HL-60/S4 treated with phorbol 12-myristate 13-acetate at 8.2 ng/mL for 4 days and 3 days (cell line): ENCODE data around the gene PANK4.

ENCODE experiments used
- in situ Hi-C: fragments of 300-500 bp; cut with MboI; formaldehyde crosslinking; loops from 2 replicates; pipeline ENCODE4 v1.15.0; 2022; ENCODE audit warnings: low sequenced_read_pairs

PANK4 gene

GRCh38 chr1:2546515-2547209 lies 20.3 kb upstream of the PANK4 start:
- in situ Hi-C loops = loop anchor here (25.0 kb wide), 1 partner anchor 359 kb away; the partner anchor contains the start of gene FAAP20

- in situ Hi-C loops = loop anchor here (25.0 kb wide), 1 partner anchor 359 kb away; the partner anchor contains the start of gene FAAP20
Measured at GRCh38 chr1:2545754-2546514, 19.5 kb upstream of the PANK4 start.

GRCh38 chr1:2544875-2545640 lies 18.7 kb upstream of the PANK4 start:
- in situ Hi-C loops = loop anchor here (25.0 kb wide), 1 partner anchor 358 kb away; the partner anchor contains the start of gene FAAP20

- in situ Hi-C loops = loop anchor here (25.0 kb wide), 1 partner anchor 357 kb away; the partner anchor contains the start of gene FAAP20
Measured at GRCh38 chr1:2544093-2544874, 17.9 kb upstream of the PANK4 start.

GRCh38 chr1:2543543-2544092 lies 17.2 kb upstream of the PANK4 start:
- in situ Hi-C loops = loop anchor here (25.0 kb wide), 1 partner anchor 356 kb away; the partner anchor contains the start of gene FAAP20

GRCh38 chr1:2542246-2542915 lies 16.0 kb upstream of the PANK4 start:
- in situ Hi-C loops = loop anchor here (25.0 kb wide), 1 partner anchor 355 kb away; the partner anchor contains the start of gene FAAP20

GRCh38 chr1:2541619-2542245 lies 15.3 kb upstream of the PANK4 start:
- in situ Hi-C loops = loop anchor here (25.0 kb wide), 1 partner anchor 354 kb away; the partner anchor contains the start of gene FAAP20

- in situ Hi-C loops = loop anchor here (25.0 kb wide), 1 partner anchor 354 kb away; the partner anchor contains the start of gene FAAP20
Measured at GRCh38 chr1:2540816-2541492, 14.6 kb upstream of the PANK4 start.

GRCh38 chr1:2539312-2539907 lies 13.0 kb upstream of the PANK4 start:
- in situ Hi-C loops = loop anchor here (25.0 kb wide), 1 partner anchor 352 kb away; the partner anchor contains the start of gene FAAP20

GRCh38 chr1:2538872-2539271 lies 12.5 kb upstream of the PANK4 start:
- in situ Hi-C loops = loop anchor here (25.0 kb wide), 1 partner anchor 352 kb away; the partner anchor contains the start of gene FAAP20

- in situ Hi-C loops = loop anchor here (25.0 kb wide), 1 partner anchor 351 kb away; the partner anchor contains the start of gene FAAP20
Measured at GRCh38 chr1:2538376-2538775, 12.0 kb upstream of the PANK4 start.

- in situ Hi-C loops = loop anchor here (25.0 kb wide), 1 partner anchor 350 kb away; the partner anchor contains the start of gene FAAP20
Measured at GRCh38 chr1:2537784-2538115, 11.4 kb upstream of the PANK4 start.

- in situ Hi-C loops = loop anchor here (25.0 kb wide), 1 partner anchor 349 kb away; the partner anchor contains the start of gene FAAP20
Measured at GRCh38 chr1:2535981-2536380, 9.6 kb upstream of the PANK4 start.

GRCh38 chr1:2535455-2535854 lies 9.1 kb upstream of the PANK4 start:
- in situ Hi-C loops = loop anchor here (25.0 kb wide), 1 partner anchor 348 kb away; the partner anchor contains the start of gene FAAP20

GRCh38 chr1:2534687-2535441 lies 8.5 kb upstream of the PANK4 start:
- in situ Hi-C loops = loop anchor here (25.0 kb wide), 1 partner anchor 348 kb away; the partner anchor contains the start of gene FAAP20

- in situ Hi-C loops = loop anchor here (25.0 kb wide), 1 partner anchor 347 kb away; the partner anchor contains the start of gene FAAP20
Measured at GRCh38 chr1:2534315-2534686, 7.9 kb upstream of the PANK4 start.
